B cell (primary cell): ENCODE results near the gene TRIM4.

ENCODE experiments used
- EZH2 ChIP-seq: IDR thresholded peaks from 2 replicates; pipeline ENCODE4 v1.6.1; 2012; ENCODE audit warnings: borderline replicate concordance, low read depth, mild to moderate bottlenecking, moderate library complexity, low read length; ENCODE audit not compliant: insufficient read depth, poor library complexity, severe bottlenecking
- TF ChIP-seq, protein P1 (sequence below): fragments of 200-600 bp; IDR thresholded peaks from one replicate; pipeline ENCODE4 v1.8.0; 2022; ENCODE audit warnings: antibody characterized with exemption, mild to moderate bottlenecking

DNA sequence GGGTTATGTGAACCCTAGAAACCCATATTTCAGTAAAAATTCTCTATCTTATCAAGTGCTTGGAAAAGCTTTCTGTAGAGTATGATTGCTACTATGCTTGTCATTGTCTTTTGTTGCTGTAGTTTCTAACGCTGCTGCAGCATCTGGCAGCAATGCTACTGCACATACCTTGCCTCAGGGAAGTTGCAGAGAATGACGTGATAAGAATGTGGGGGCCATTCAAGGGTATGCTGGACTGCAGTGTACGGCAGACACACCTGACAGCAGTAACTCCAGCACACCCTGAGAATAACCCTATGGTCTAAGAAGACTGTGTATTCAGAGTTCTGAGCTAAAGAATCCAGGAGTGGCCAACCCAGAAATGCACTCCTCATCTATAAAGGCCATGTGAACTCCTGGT is 20.5 kb downstream of the TRIM4 start:
- TF ChIP-seq, protein P1, sequence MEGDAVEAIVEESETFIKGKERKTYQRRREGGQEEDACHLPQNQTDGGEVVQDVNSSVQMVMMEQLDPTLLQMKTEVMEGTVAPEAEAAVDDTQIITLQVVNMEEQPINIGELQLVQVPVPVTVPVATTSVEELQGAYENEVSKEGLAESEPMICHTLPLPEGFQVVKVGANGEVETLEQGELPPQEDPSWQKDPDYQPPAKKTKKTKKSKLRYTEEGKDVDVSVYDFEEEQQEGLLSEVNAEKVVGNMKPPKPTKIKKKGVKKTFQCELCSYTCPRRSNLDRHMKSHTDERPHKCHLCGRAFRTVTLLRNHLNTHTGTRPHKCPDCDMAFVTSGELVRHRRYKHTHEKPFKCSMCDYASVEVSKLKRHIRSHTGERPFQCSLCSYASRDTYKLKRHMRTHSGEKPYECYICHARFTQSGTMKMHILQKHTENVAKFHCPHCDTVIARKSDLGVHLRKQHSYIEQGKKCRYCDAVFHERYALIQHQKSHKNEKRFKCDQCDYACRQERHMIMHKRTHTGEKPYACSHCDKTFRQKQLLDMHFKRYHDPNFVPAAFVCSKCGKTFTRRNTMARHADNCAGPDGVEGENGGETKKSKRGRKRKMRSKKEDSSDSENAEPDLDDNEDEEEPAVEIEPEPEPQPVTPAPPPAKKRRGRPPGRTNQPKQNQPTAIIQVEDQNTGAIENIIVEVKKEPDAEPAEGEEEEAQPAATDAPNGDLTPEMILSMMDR = no peak
- TF ChIP-seq EZH2 = no peak
